OCI-M1 (cell line): ENCODE data around the gene KRT12.
A peak's percentile ranks its signal among the peaks of the same experiment; 100 is the strongest.

Experiments used
- DNase-seq: peaks from one replicate; lab custom pipeline; 2025; lab: John Stamatoyannopoulos, UW

KRT12 gene

DNA sequence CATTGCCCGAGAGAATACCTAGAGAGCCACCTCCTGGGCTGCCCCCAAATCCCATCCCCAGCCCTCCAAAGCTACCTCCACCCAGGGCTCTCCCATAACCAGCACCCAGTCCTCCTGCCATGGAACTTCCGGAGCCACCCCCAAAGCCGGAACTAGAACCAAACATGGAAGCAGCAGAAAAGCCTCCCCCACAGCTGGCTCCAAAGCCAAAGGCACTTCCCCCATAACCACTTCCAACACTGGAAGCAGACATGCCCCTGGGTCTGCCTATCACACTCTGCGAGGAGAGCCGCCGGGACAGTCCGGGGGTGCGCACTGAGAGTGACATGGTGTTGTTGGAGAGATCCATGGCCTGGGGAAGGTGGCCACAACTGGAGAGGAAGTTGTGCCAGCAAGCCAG, at the start of gene KRT12:
TSS of gene KRT12 (minus strand) at position 386 of the 400 bp plus-strand sequence. CDS start at position 349, 37 bp downstream.
- no peak for DNase-seq

DNA sequence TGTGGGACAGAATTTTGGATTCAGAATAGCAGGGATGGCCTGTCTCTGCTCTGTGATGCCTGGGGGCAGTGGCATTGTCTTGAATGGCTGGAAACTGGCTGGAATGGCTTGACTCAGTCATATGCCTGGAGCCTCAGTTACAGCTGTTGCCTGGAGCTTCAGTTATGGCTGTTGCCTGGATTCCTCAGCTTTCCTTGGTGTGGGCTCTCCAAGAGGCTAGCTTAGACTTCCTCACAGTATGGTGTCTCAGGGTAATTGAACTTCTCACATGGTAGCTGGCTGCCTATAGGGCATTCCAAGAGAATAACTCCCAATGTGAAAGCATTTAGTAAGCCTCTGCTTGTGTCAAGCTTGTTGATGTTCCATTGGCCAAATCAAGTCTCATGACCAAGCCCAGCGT, 49.3 kb upstream of the KRT12 start:
- no peak for DNase-seq

DNA sequence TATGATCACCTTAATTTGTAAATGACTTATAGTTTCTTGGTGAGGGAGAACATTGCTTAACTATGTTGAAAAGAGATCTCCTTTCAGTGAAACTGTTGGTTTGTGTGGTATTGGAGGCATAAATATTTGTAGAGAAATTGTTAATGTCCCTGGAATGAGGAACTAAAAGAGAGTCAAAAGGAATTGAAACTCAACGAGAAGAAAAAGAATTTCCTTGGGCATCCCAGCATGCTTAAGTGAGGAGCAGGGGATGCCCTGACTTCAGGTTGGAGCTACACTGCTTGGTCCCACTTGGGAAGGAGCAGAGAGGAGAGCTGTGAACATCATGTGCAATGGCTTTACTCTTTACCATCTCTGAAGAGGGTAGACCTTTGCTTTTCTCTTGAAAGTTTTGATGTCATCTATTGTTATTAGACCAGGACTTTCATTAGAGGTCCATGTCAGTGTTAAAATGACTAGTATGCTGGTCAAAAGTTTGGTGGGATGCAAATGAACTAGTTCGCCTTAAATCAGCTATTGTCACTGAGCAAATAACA, 48.8 kb upstream of the KRT12 start:
- no peak for DNase-seq

DNA sequence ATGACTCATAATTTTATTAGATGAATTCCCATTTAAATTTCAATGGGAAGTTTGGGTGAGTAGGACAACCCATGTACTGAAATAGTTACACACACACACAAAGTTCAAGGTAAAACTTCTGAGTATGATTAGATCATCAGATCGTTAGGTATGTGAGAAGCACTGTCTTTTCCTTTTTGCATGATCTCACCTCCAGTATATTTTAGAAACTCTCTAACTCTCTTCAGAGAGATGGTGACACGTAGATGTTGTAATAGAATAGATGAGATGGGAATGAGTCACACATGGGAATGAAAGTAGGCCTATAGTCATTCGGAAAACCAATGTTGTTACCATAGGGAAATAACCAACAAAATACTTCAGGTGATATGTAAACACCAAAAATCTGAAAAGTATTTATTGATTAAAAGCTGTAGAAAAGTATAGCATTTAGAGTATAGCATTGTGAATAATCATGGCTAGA, 48.2 kb upstream of the KRT12 start:
- no peak for DNase-seq

DNA sequence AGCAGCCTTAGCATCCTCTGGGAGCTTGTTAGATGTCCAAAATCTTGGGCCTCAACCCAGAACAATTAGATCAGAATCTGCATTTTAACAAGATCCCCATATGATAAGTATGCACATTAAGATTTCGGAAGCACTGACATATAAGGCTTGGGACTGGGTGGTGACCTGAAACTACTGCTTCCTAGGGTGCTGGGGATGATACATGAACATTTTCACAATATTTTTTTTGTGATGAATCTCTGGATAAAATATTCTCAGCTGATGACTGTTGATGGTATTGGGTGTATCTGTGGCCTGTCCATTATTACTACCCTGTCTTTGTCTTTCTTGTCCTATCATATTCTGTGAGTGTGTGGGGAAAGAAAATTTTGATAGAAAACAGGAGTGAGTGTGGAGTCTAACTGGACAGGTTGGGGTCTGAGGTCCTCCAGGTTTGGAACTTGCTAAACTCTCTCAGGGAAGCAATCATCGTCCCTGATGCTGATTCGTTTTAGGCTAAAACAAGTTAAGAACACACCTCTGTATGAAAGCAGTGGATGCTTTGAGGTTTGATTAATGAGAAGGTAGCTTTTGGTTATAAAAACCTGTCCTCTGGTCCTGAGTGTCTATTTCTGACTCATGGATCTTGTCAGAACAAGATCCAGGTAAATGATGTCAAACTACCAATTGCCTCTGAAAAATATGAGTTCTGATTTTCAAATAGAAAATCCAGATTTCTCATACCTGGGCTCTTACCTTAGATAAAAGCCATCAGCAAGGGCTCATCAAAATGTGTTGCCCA, 47.2 kb upstream of the KRT12 start:
- DNase-seq = no peak

DNA sequence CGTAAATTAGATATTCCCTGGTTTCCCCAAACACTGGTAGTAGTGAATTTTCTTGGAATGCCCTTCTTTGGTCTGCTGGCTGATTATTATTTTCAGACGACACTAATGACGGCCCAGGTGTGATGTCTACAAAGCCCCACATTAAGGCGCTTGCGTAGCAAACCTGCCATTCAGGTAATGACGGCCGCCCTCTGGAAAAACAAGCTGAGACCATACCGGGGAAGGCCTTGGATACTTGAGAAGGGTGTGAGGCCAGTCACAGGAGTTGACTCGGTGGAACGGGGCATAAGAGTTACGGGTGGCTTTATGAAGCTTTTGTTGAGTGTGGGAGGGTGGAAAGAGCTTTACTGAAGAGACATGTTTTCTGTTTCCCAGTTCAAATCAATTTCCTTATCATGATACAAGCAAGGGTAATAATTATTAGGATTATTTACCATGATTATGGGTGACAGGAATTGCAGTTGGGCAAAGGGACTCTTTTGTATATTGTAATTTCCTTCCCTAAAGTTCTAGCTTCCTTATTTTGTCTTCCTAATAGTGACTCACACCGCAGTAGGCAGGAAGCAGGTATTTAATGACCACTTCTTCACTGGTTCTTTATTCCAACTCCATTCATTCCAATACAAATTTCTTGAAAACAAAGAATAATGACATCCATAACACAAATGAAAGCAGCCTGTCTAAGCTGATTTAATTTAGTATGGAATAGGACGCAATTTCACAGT, 45.6 kb upstream of the KRT12 start:
- no peak for DNase-seq

DNA sequence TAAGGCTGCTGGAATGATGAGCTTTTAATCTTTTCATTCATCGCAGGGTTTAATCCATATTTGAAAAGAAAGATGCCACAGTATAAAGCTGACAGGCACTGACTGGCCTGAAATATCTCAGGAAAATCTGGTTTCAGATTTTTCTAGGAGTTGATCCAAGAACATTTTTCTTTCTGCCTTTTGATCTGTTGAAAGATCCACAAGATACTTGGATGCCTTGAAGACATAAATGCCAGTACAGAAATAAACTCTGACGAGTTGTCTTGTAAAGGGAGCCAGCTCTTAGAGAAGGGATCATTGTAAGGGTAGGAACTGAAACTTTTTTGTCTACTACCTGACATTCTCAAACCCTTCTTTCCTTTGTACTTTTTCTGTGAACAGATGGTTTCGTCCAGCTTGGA, 43.4 kb upstream of the KRT12 start:
- no peak for DNase-seq

DNA sequence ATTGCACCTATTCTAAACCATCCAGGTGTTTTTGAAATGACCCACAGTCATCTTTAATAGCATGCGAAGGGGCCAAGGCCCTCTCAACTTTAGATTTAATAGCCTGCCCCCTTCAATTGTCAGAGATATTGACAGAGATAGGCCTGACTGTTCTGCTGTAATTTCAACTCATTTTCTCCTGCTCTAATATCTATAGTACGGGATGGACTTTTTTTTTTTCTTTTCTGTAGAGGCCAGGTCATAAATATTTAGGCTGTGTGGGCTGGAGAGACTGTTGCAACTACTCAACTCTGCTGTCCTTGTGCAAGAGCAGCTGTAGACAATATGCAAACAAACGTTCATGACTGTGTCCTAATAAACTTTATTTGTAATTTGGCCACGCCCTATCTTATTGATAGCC, 42.7 kb upstream of the KRT12 start:
- DNase-seq = no peak

DNA sequence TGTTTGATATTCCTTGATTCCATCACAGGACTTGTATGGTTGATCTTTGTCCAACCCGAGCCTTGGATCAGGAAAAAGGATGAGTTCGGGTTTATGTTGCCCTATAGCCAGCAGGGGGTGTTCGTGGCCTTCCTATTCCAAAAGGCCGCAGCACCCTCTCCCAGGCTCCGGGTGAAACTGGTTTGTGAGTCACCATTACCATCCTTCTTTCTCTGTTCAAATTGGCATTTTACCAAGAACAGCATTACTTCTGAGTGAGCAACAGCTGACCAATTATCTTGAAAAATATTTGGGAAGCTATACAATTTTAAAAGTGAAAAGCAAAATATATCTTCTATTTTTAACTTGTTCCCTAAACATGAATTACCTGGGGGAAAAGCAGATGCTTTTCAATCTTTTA, 42.3 kb upstream of the KRT12 start:
- DNase-seq = peak; percentile 85

DNA sequence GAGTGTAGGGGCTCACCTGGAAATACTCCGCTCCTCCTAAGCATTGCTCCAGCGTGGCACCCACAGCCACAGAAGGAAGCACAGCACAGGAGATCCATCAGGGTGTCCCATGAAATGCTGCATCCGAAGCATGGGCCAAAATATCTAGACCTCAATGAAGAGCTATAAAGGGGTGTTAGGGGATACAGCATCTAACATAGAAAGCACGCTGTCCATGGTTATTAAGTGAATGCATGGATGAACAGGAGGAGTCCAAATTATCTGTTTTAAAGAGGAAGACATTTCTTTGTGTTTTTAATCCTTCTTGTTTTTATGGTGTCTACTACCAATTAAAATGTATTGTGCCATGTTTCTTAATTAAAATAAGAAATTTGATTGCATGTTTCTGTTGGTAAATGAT, 39.6 kb upstream of the KRT12 start:
- DNase-seq = no peak

DNA sequence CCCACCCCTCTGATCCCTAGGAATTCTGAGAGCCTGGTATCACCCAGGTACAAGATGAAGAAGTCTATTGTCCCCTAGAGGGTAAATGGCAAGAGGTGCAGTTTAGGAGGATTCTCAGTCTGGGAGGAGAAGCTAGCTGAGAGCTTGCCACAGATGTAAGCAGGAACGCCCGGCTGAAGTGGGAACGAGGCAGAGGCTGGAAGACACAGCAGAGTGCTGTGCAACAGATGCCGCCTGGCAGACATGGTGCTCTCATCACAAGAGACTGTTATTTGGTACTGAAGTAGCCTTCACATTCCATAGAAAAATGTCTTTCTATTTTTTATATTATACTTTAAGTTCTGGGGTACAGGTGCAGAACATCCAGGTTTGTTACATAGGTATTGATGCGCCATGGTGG, 38.3 kb upstream of the KRT12 start:
- DNase-seq = no peak

DNA sequence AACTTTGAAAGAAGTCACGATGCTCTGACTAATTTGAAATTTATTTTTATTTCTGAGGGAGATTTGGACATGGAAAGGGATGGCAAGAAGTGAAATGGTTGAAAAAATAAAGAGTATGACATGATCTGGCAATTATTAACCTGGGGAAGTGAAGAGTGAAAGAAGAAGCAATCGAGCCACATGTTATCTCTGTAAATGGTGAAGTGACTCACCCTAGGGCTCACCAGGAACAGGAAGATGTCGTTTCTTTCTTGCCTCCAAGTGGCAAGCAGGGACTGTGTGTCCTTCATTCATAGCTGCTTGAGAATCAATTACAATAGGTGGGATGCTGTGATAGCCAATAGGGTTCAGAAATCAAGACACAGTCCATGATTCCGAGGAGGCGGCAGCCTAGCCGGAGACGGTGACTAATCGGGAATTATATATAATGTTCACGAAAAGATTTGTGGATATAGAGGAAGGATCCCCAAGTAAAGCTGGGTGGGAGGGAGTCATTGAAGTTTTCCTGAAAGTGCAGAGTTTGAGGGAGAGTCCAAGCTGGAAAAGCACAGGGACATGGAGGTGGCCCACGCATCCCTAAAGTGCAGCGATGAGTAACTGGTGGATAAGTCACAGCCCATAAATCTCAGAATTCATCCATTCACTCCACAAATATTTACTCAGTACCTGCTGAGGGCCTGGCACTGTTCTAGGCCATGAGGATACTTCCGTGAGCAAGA, 36.3 kb upstream of the KRT12 start:
- peak; percentile 52 for DNase-seq

DNA sequence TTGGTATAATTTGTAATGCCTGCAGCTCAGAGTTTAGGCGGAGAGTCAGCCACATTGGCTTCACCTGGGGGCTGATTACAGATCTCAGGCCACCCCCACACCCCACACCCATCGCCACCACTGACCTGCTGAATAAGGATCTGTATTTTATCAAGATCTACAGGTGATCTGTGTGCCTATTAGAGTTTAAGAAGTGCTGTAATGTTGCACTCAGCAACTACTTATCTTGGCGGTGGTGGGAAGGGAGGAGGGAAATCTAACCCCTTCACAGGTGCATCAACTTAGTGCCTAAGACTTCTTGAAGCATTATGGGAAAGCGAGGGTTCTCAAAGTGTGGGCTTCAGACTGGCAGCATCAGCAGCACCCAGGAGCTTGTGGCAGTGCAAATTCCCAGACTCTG, 35.5 kb upstream of the KRT12 start:
- no peak for DNase-seq

DNA sequence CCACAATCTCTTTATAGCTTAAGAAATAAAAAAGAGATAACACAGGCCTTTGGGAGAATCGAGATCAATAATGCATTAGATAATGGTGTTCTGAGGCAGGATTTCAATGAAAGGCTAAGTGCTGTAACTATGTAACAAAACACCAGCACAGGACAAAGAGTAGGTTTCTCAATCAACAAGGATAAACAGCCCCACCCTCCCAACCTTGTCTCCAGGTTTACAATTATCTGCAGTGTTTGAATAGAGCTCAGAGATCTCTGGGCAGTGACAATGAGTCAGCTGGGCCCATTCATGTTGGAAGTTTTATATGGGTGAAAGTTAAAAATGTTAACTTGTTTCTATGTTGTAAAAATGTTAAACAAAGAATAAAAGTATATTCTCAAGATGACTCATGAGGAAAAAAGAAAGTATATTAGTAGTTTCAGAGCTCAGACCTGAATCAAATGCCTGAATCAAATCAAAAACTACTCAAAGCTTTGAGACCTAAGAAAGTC, 35.0 kb upstream of the KRT12 start:
- DNase-seq = no peak

DNA sequence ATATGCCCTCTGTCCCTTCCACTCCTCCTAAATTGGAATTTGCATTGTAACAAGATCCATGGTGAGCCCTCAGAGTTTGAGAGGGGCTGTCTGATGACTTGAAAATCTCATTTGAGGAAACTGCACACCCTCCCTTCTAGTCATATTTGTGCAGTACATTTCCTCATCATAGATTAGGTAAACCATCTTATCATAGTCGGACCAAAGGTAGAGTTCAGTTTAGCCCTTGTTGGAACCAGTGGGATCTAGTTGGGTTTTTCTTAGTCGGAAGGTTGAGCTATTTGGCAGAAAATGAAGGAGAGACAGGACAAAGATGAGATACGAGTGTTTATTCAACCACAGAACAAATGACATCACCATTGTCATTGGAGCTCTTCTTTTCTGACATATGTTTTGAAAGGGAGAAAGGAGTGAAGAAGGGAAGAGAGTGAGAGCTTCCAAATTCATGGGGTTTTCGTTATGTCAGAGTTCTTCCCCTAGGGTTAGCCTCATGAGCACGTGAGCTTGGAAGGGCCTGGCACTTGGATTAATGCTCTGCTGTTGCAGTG, 33.9 kb upstream of the KRT12 start:
- no peak for DNase-seq

DNA sequence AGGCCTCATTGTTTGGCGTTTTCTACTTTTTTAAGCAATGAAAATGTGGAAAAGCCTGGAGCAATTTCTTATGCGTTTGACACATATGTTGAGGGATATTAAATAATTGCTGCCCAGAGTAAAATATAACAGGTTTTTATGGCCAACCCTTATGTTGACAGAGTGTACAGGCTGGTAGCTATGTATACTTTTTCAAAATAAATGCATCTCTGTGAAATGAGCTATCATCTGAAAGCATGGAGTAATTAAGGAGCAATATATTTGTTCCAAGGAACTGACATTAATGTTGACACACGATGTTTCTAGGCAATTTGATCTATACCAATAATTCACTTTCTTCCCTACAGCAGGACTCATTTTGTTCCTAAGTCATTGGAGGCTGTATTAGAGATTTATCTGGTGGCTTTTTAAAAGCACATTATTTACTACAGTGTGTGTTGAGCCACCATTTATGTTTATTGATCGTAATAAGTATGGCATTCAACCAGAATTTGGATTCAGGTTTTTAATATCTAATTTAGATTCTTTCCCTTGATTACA, 30.0 kb upstream of the KRT12 start:
- DNase-seq = no peak

DNA sequence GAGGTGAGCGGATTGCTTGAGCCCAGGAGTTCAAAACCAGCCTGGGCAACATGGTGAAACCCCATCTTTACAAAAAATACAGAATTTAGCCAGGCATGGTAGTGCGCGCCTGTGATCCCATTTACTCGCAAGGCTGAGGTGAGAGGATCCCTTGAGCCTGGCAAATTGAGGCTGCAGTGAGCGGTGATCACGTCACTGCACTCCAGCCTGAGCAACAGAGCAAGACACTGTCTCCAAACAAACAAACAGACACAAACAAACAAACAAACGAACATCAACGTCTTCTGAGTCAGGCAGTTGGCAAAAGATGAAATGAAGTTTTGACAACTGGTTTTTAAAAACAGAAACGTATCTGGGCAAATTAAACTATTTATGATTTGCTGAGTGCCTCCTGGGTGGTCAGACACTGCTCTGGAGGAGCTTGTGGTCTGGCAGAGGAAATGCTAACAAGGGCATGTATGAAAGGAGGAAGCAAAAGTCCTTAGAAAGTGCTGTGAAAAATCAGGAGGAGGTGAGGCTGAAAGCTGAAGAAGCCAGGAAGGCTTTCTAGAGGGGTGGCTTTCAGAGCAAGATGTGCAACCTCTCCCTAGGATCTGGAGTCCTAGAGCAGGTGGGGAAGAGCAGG, 28.2 kb upstream of the KRT12 start:
- no peak for DNase-seq

DNA sequence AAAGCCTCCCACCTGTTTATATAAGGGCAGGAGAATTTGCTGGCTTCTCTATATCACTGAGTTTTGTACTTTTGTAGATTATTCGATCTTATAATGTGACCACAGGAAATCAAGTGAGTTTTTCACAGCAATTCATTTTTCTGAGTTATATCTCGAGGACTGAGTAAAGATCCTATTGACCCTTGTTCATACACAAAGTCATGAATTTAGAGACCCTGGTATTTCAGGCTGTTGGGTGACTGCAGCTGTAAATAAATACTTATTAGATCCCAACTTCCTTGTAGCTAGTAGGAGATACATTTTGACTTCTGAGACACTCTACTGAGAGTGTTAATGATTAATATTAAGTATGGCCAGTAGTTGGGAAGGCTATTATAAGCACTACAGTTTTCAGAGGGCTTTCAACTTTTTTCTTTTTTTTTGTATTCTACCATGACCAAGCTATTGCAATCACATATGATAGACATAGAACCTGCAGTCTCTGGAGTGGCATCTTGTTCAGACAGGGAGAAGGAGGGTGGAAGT, 21.2 kb upstream of the KRT12 start:
- DNase-seq = no peak

DNA sequence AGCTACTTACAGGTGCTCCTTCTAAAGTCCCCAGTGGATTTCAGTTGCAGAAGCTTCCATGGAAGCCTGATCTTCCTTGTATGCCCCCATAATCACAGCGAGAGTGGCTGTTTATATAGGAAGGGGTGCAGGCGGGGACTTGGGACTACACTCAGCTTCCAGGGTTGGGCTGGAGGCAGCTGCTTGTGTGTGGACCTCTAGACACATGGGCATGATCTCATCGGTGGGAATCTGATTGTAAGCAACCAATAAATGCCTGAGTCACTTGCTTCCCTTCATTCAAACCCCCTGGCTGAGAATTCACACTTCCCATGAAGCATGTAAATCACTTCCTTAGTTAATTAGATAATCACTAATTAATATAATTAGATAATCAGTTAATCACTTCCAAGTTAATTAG, 19.1 kb upstream of the KRT12 start:
- DNase-seq = no peak

DNA sequence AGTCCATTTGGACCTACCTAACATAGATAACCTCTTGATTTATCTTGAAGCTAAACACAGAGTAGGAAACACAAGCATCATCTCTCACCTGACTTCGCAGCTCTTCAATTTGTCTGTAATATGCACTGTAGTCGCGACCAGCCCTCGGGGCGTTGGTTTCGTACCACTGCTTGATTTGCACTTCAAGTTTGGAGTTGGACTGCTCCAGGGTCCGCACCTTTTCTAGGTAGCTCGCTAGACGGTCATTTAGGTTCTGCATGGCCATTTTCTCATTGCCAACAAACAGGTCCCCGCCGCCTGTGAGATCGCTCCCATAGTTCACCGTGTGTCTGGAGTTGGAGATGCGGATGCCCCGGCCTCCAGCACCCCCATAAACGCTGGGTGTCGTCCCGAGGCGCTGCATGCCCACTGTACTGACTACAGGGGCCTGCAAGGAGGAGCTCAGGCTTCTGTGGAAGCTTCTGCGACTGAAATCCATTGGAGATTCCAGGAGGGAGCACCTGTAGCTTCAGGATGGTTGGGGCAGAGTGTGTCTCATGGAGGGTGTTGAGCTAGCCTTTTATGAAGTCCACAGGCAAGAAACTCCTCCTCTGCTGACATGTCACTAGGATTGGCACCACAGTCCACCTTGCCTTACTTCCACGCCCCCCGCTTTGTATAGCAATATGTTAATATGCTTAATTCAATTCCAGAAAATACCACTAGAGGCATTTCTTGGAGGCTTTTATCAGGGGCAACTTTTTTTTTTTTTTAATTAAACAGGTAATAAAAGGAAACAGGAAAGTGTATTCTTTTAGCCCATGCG, 17.9 kb upstream of the KRT12 start, which contains the start of gene KRT20:
TSS of gene KRT20 (minus strand) at position 535 of the 805 bp plus-strand sequence. CDS start at position 478, 57 bp downstream.
- peak; percentile 5 for DNase-seq
